ENCODE data around the gene LRG1.
"Not testable (repeated sequence)": the region's sequence is repeated elsewhere in the genome, so short reads cannot be mapped to it uniquely, and the experiment has no call there.

The LRG1 gene

GRCh38 chr19:4529924-4530522 lies 9.8 kb downstream of the LRG1 start:
- H3K79me2 ChIP-seq (ENCODE audit: insufficient read depth, low read length) = no peaks in the 10 kb centered on the region

DNA sequence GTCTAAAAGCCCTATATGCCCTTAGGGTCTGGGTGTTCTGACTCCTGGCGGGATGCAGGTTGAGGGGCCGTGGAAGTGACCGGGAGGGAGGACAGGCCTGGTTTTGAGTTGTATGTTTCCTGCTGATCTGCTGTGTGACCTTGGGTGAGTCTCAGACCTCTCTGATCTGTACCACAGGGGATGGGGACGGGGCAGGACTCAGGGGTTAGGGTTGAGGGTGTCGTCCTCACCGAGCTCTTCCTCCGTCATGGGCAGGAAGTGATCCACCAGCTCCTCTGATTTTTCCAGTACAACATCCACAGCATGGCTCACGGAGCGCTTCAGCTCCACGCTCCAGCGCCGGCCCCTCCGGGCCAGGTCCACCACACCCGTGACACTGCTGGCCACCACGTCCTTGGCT lies 11.0 kb downstream of the LRG1 start:
- H3K9me3 ChIP-seq (ENCODE audit: insufficient read depth, low read length) = no peaks in the 10 kb centered on the region
- no peak overlapping the region for H3K4me3 ChIP-seq (ENCODE audit: insufficient read depth, low read length, poor library complexity, severe bottlenecking)
- H3K4me2 ChIP-seq (ENCODE audit: low read depth, low read length, poor library complexity, severe bottlenecking) = no peak overlapping the region
- H3K27me3 ChIP-seq (ENCODE audit: low read length) = no peaks in the 10 kb centered on the region
- H3K27ac ChIP-seq (ENCODE audit: low read depth, low read length) = no peak overlapping the region
- no peaks in the 10 kb centered on the region for H3F3A ChIP-seq (ENCODE audit: insufficient read depth)
- H2AFZ ChIP-seq (ENCODE audit: low read depth, low read length, severe bottlenecking) = no peak overlapping the region
- H3K79me2 ChIP-seq (ENCODE audit: insufficient read depth, low read length) = no peaks in the 10 kb centered on the region
- no peaks in the 10 kb centered on the region for H3K36me3 ChIP-seq (ENCODE audit: low read length)
- no peak overlapping the region for H3K9ac ChIP-seq (ENCODE audit: low read length)
- no peaks in the 10 kb centered on the region for H3K9me2 ChIP-seq (replicated peaks; ENCODE audit: insufficient read depth, low read length)
- TF ChIP-seq EZH2phosphoT487 (conservative IDR thresholded peaks at IDR 0.05; ENCODE audit: low read length) = no peak
- TF ChIP-seq, protein P1, sequence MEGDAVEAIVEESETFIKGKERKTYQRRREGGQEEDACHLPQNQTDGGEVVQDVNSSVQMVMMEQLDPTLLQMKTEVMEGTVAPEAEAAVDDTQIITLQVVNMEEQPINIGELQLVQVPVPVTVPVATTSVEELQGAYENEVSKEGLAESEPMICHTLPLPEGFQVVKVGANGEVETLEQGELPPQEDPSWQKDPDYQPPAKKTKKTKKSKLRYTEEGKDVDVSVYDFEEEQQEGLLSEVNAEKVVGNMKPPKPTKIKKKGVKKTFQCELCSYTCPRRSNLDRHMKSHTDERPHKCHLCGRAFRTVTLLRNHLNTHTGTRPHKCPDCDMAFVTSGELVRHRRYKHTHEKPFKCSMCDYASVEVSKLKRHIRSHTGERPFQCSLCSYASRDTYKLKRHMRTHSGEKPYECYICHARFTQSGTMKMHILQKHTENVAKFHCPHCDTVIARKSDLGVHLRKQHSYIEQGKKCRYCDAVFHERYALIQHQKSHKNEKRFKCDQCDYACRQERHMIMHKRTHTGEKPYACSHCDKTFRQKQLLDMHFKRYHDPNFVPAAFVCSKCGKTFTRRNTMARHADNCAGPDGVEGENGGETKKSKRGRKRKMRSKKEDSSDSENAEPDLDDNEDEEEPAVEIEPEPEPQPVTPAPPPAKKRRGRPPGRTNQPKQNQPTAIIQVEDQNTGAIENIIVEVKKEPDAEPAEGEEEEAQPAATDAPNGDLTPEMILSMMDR (IDR thresholded peaks at IDR 0.05; ENCODE audit: insufficient read depth, low read length, poor library complexity, severe bottlenecking) = no peak
- no peaks in the 10 kb centered on the region for H4K20me1 ChIP-seq (ENCODE audit: low read depth, low read length)

More at GRCh38 chr19:4529924-4530522, 9.8 kb downstream of the LRG1 start:
- Histone ChIP-seq H3K9ac (ENCODE audit: low read length) (no peak overlapping the region), H3K27ac (ENCODE audit: low read depth, low read length) (no peak overlapping the region), H3K9me3 (ENCODE audit: insufficient read depth, low read length) (no peaks in the 10 kb centered on the region), H4K20me1 (ENCODE audit: low read depth, low read length) (no peaks in the 10 kb centered on the region), H3K27me3 (ENCODE audit: low read length) (no peaks in the 10 kb centered on the region), H3K4me3 (ENCODE audit: insufficient read depth, low read length, poor library complexity, severe bottlenecking) (no peak overlapping the region), H3K9me2 (replicated peaks; ENCODE audit: insufficient read depth, low read length) (no peaks in the 10 kb centered on the region), H3K36me3 (ENCODE audit: low read length) (no peaks in the 10 kb centered on the region), H3K4me2 (ENCODE audit: low read depth, low read length, poor library complexity, severe bottlenecking) (no peak overlapping the region), H2AFZ (ENCODE audit: low read depth, low read length, severe bottlenecking) (no peak overlapping the region), H3F3A (ENCODE audit: insufficient read depth) (no peaks in the 10 kb centered on the region)
- TF ChIP-seq, protein P1 (IDR thresholded peaks at IDR 0.05; ENCODE audit: insufficient read depth, low read length, poor library complexity, severe bottlenecking) = no peak
- no peak for TF ChIP-seq EZH2phosphoT487 (conservative IDR thresholded peaks at IDR 0.05; ENCODE audit: low read length)

DNA sequence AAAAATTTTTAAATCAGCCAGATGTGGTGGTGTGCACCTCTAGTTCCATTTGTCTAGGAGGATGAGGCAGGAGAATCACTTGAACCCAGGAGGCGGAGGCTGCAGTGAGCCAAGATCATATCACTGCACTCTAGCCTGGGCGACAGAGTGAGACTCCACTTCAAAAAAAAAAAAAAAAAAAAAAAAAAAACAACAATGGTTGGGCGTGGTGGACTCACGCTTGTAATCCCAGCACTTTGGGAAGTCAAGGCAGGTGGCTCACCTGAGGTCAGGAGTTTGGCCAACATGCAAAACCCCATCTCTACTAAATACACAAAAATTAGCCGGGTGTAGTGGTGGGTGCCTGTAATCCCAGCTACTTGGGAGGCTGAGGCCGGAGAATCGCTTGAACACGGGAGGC lies 12.5 kb downstream of the LRG1 start:
- H3K27ac ChIP-seq (ENCODE audit: low read depth, low read length); H4K20me1 ChIP-seq (ENCODE audit: low read depth, low read length); H3K27me3 ChIP-seq (ENCODE audit: low read length); H3K9me3 ChIP-seq (ENCODE audit: insufficient read depth, low read length); H3K79me2 ChIP-seq (ENCODE audit: insufficient read depth, low read length); H2AFZ ChIP-seq (ENCODE audit: low read depth, low read length, severe bottlenecking); H3K36me3 ChIP-seq (ENCODE audit: low read length); H3K9me2 ChIP-seq (replicated peaks; ENCODE audit: insufficient read depth, low read length); H3F3A ChIP-seq (ENCODE audit: insufficient read depth); H3K4me3 ChIP-seq (ENCODE audit: insufficient read depth, low read length, poor library complexity, severe bottlenecking); H3K9ac ChIP-seq (ENCODE audit: low read length); H3K4me2 ChIP-seq (ENCODE audit: low read depth, low read length, poor library complexity, severe bottlenecking): not testable (repeated sequence)

GRCh38 chr19:4525563-4526002 lies 14.3 kb downstream of the LRG1 start:
- Histone ChIP-seq H4K20me1 (ENCODE audit: low read depth, low read length) (no peaks in the 10 kb centered on the region), H3K4me2 (ENCODE audit: low read depth, low read length, poor library complexity, severe bottlenecking) (no peak overlapping the region), H2AFZ (ENCODE audit: low read depth, low read length, severe bottlenecking) (no peak overlapping the region), H3K9me2 (replicated peaks; ENCODE audit: insufficient read depth, low read length) (no peaks in the 10 kb centered on the region), H3F3A (ENCODE audit: insufficient read depth) (no peaks in the 10 kb centered on the region), H3K36me3 (ENCODE audit: low read length) (no peaks in the 10 kb centered on the region), H3K27ac (ENCODE audit: low read depth, low read length) (no peak overlapping the region), H3K9ac (ENCODE audit: low read length) (no peak overlapping the region), H3K27me3 (ENCODE audit: low read length) (no peaks in the 10 kb centered on the region), H3K79me2 (ENCODE audit: insufficient read depth, low read length) (no peaks in the 10 kb centered on the region), H3K4me3 (ENCODE audit: insufficient read depth, low read length, poor library complexity, severe bottlenecking) (no peak overlapping the region), H3K9me3 (ENCODE audit: insufficient read depth, low read length) (no peaks in the 10 kb centered on the region)
- TF ChIP-seq, protein P1 (IDR thresholded peaks at IDR 0.05; ENCODE audit: insufficient read depth, low read length, poor library complexity, severe bottlenecking) = no peak
- TF ChIP-seq EZH2phosphoT487 (conservative IDR thresholded peaks at IDR 0.05; ENCODE audit: low read length) = no peak
